ENCODE measurements around the gene KCNAB1. TPM values are rescaled to one million over a fixed set of nuclear protein-coding genes. Genes with fewer than 3 reads are reported as not detected.

KCNAB1 gene
- polyA plus RNA-seq, 4 donors, result 2.9 to 10.9 (median 4.1) TPM

- no peak for DNase-seq (ENCODE audit: low read depth in 4 of 4, low spot score in 3 of 4)
Observed at GRCh38 chr3:156390846-156391245, 270.5 kb downstream of the KCNAB1 start.

GRCh38 chr3:156395961-156396710 is 275.8 kb downstream of the KCNAB1 start:
- no peak for DNase-seq (ENCODE audit: low read depth in 4 of 4, low spot score in 3 of 4)

GRCh38 chr3:156396851-156397250 is 276.5 kb downstream of the KCNAB1 start:
- no peak for DNase-seq (ENCODE audit: low read depth in 4 of 4, low spot score in 3 of 4)

- DNase-seq (ENCODE audit: low read depth in 4 of 4, low spot score in 3 of 4), result no peak
Observed at GRCh38 chr3:156397534-156397933, 277.2 kb downstream of the KCNAB1 start.

- DNase-seq (ENCODE audit: low read depth in 4 of 4, low spot score in 3 of 4), result no peak
Observed at GRCh38 chr3:156400062-156400461, 279.7 kb downstream of the KCNAB1 start.

- DNase-seq (ENCODE audit: low read depth in 4 of 4, low spot score in 3 of 4), result no peak
Observed at GRCh38 chr3:156400735-156401134, 280.4 kb downstream of the KCNAB1 start.

- no peak for DNase-seq (ENCODE audit: low read depth in 4 of 4, low spot score in 3 of 4)
Observed at GRCh38 chr3:156404217-156404616, 283.8 kb downstream of the KCNAB1 start.

GRCh38 chr3:156406393-156406792 is 286.0 kb downstream of the KCNAB1 start:
- no peak for DNase-seq (ENCODE audit: low read depth in 4 of 4, low spot score in 3 of 4)

- no peak for DNase-seq (ENCODE audit: low read depth in 4 of 4, low spot score in 3 of 4)
Observed at GRCh38 chr3:156407617-156408225, 287.3 kb downstream of the KCNAB1 start.

GRCh38 chr3:156409694-156410093 is 289.3 kb downstream of the KCNAB1 start:
- no peak for DNase-seq (ENCODE audit: low read depth in 4 of 4, low spot score in 3 of 4)

- no peak for DNase-seq (ENCODE audit: low read depth in 4 of 4, low spot score in 3 of 4)
Observed at GRCh38 chr3:156412600-156412999, 292.2 kb downstream of the KCNAB1 start.

- DNase-seq (ENCODE audit: low read depth in 4 of 4, low spot score in 3 of 4), result no peak
Observed at GRCh38 chr3:156413293-156413892, 293.0 kb downstream of the KCNAB1 start.

- DNase-seq (ENCODE audit: low read depth in 4 of 4, low spot score in 3 of 4), result no peak
Observed at GRCh38 chr3:156416846-156417558, 296.6 kb downstream of the KCNAB1 start.

- DNase-seq (ENCODE audit: low read depth in 4 of 4, low spot score in 3 of 4), result no peak
Observed at GRCh38 chr3:156417559-156418132, 297.3 kb downstream of the KCNAB1 start.

GRCh38 chr3:156418428-156418827 is 298.1 kb downstream of the KCNAB1 start:
- no peak for DNase-seq (ENCODE audit: low read depth in 4 of 4, low spot score in 3 of 4)

GRCh38 chr3:156421534-156421933 is 301.2 kb downstream of the KCNAB1 start:
- no peak for DNase-seq (ENCODE audit: low read depth in 4 of 4, low spot score in 3 of 4)

GRCh38 chr3:156424758-156425157 is 304.4 kb downstream of the KCNAB1 start:
- peak in 2 of 4 donors; percentile 7 to 18 for DNase-seq (ENCODE audit: low read depth in 4 of 4, low spot score in 3 of 4)

GRCh38 chr3:156425651-156426050 is 305.3 kb downstream of the KCNAB1 start:
- peak in 1 of 4 donors; percentile 19 for DNase-seq (ENCODE audit: low read depth in 4 of 4, low spot score in 3 of 4)

- no peak for DNase-seq (ENCODE audit: low read depth in 4 of 4, low spot score in 3 of 4)
Observed at GRCh38 chr3:156429125-156429524, 308.7 kb downstream of the KCNAB1 start.

GRCh38 chr3:156431334-156432124 is 311.2 kb downstream of the KCNAB1 start:
- DNase-seq (ENCODE audit: low read depth in 4 of 4, low spot score in 3 of 4), result no peak

All from left renal pelvis (tissue), 4 donors.